Stimulated activated CD4-positive, alpha-beta T cell treated with anti-CD3 and anti-CD28 coated beads, Interleukin-12 subunit alpha, Interleukin-12 subunit beta, amount 100 ng/mL, for 48 hours (primary cell): Measurements from ENCODE around the gene NEB.
A peak's percentile ranks its signal among the peaks of the same experiment; 100 is the strongest.

Experiments
- DNase-seq, 3 donors: peaks; one replicate each; pipeline ENCODE4 v3.0.0-alpha.2; 2020; ENCODE audit warnings: low read depth in 2 of 3, low spot score in 1 of 3

The NEB gene

GRCh38 chr2:151733771-151734672 lies at the start of gene NEB:
Gene NEB, minus strand, starts transcription at chr2:151734476. Its CDS starts 1,320 bp downstream, at chr2:151733156.
- DNase-seq = no peak

- no peak for DNase-seq
Observed at GRCh38 chr2:151783133-151783520, 48.9 kb upstream of the NEB start.

GRCh38 chr2:151782378-151783132 lies 48.3 kb upstream of the NEB start:
- DNase-seq = no peak

- DNase-seq = no peak
Observed at GRCh38 chr2:151781642-151782041, 47.4 kb upstream of the NEB start.

GRCh38 chr2:151780938-151781337 lies 46.7 kb upstream of the NEB start:
- DNase-seq = no peak

- DNase-seq = no peak
Observed at GRCh38 chr2:151777935-151778334, 43.7 kb upstream of the NEB start.

GRCh38 chr2:151777487-151777886 lies 43.2 kb upstream of the NEB start:
- DNase-seq = no peak

- DNase-seq = no peak
Observed at GRCh38 chr2:151776367-151776766, 42.1 kb upstream of the NEB start.

- DNase-seq = no peak
Observed at GRCh38 chr2:151775057-151775740, 40.9 kb upstream of the NEB start.

GRCh38 chr2:151774506-151774905 lies 40.2 kb upstream of the NEB start:
- DNase-seq = no peak

- no peak for DNase-seq
Observed at GRCh38 chr2:151771599-151772358, 37.5 kb upstream of the NEB start.

- DNase-seq = no peak
Observed at GRCh38 chr2:151770995-151771394, 36.7 kb upstream of the NEB start.

GRCh38 chr2:151769606-151770005 lies 35.3 kb upstream of the NEB start:
- DNase-seq = no peak

- no peak for DNase-seq
Observed at GRCh38 chr2:151767536-151767935, 33.3 kb upstream of the NEB start.

GRCh38 chr2:151766437-151767153 lies 32.3 kb upstream of the NEB start:
- DNase-seq = peak in 1 of 3 donors; percentile 15

- no peak for DNase-seq
Observed at GRCh38 chr2:151765760-151766410, 31.6 kb upstream of the NEB start.

- no peak for DNase-seq
Observed at GRCh38 chr2:151762694-151763093, 28.4 kb upstream of the NEB start.

- no peak for DNase-seq
Observed at GRCh38 chr2:151761687-151762086, 27.4 kb upstream of the NEB start.

- DNase-seq = no peak
Observed at GRCh38 chr2:151761193-151761592, 26.9 kb upstream of the NEB start.

- DNase-seq = no peak
Observed at GRCh38 chr2:151760139-151760650, 25.9 kb upstream of the NEB start.
